Breast epithelium (tissue), 4 donors: ENCODE data around the gene BMS1. TPM values are rescaled to one million over a fixed set of nuclear protein-coding genes. Genes with fewer than 3 reads are reported as not detected.

Source experiments
- DNase-seq, 2 donors: peaks; one replicate each; pipeline ENCODE4 v3.0.0-alpha.2; 2019; ENCODE audit warnings: low spot score in 2 of 2
- H3K27ac ChIP-seq, 2 donors: fragments of 200-600 bp; sonication (generic) in 1 of 2; one replicate each; pipeline ENCODE4 v1.5.1; 2016 to 2019; ENCODE audit warnings: mild to moderate bottlenecking in 1 of 2
- H3K27me3 ChIP-seq, 2 donors: fragments of 200-600 bp; sonication (generic) in 1 of 2; one replicate each; pipeline versions ENCODE4 v1.5.1 to v1.6.0; 2017 to 2019; ENCODE audit warnings: control low read depth in 1 of 2, mild to moderate bottlenecking in 1 of 2
- H3K36me3 ChIP-seq: fragments of 200-600 bp; one replicate; pipeline ENCODE4 v1.5.1; 2019
- H3K4me1 ChIP-seq, 2 donors: fragments of 200-600 bp; sonication (generic); one replicate each; pipeline ENCODE4 v1.5.1; 2016 to 2019; ENCODE audit warnings: control low read depth in 1 of 2
- H3K4me3 ChIP-seq, 3 donors: fragments of 200-600 bp; sonication (generic); 1 replicate in 2 of 3; 2 replicates in 1 of 3; pipeline ENCODE4 v1.5.1; 2016 to 2019; ENCODE audit warnings: mild to moderate bottlenecking in 3 of 3, moderate library complexity in 2 of 3
- H3K9me3 ChIP-seq, 2 donors: fragments of 200-600 bp; sonication (generic) in 1 of 2; one replicate each; pipeline ENCODE4 v1.5.1; 2016 to 2019; ENCODE audit warnings: control low read depth in 1 of 2
- CTCF ChIP-seq, 3 donors: fragments of 450-650 bp; IDR thresholded peaks; one replicate each; pipeline ENCODE4 v1.5.1; 2016 to 2017; ENCODE audit warnings: antibody characterized with exemption in 3 of 3, mild to moderate bottlenecking in 3 of 3, moderate library complexity in 3 of 3
- POLR2A ChIP-seq: fragments of 450-650 bp; IDR thresholded peaks from one replicate; pipeline ENCODE4 v1.6.1; 2016; ENCODE audit warnings: antibody characterized with exemption, mild to moderate bottlenecking, moderate library complexity
- POLR2AphosphoS5 ChIP-seq, 3 donors: sonication (generic); formaldehyde crosslinking; IDR thresholded peaks; one replicate each; pipeline ENCODE4 v1.6.1; 2017; ENCODE audit warnings: antibody characterized with exemption in 3 of 3
- intact Hi-C: fragments of 100-400 bp; cut with DNase I; formaldehyde crosslinking; loops from one replicate; pipeline ENCODE4 v1.15.1; 2023; ENCODE audit warnings: low total_unique reads
- total RNA-seq, 3 donors: library from RNA; depleted of rRNA; stranded (reverse); fragments of >200 nt; gene quantifications; one replicate each; pipeline ENCODE4 v1.1.0, GENCODE V29; 2016

Gene BMS1
- total RNA-seq, 3 donors from 2014 or later = 12.6 to 18.4 (median 17.3) TPM

- no peaks in the 10 kb centered on the region for H3K27me3 ChIP-seq
- intact Hi-C loops = no loop called here
- H3K9me3 ChIP-seq = no peaks in the 10 kb centered on the region
- H3K36me3 ChIP-seq = no peaks in the 10 kb centered on the region
- DNase-seq = no peak
- H3K4me1 ChIP-seq = peaks cover 0 to 6% of the 10 kb centered on the region in 2 donors
- H3K27ac ChIP-seq = no peak overlapping the region
- TF ChIP-seq POLR2AphosphoS5 (IDR thresholded peaks at IDR 0.05) (no peak), CTCF (IDR thresholded peaks at IDR 0.05) (no peak), POLR2A (no peak)
- no peak overlapping the region for H3K4me3 ChIP-seq
Measured at GRCh38 chr10:42785759-42786158, 3.2 kb downstream of the BMS1 start.

- Histone ChIP-seq H3K4me1 (no peaks in the 10 kb centered on the region), H3K27ac (no peak overlapping the region), H3K9me3 (no peaks in the 10 kb centered on the region), H3K4me3 (no peak overlapping the region), H3K27me3 (no peaks in the 10 kb centered on the region), H3K36me3 (no peaks in the 10 kb centered on the region)
- intact Hi-C loops = no loop called here
- TF ChIP-seq POLR2AphosphoS5 (IDR thresholded peaks at IDR 0.05) (no peak), POLR2A (no peak), CTCF (IDR thresholded peaks at IDR 0.05) (no peak)
- no peak for DNase-seq
Measured at GRCh38 chr10:42790835-42791234, 8.2 kb downstream of the BMS1 start.

GRCh38 chr10:42795701-42796100 lies 13.1 kb downstream of the BMS1 start:
- Histone ChIP-seq H3K27me3 (no peaks in the 10 kb centered on the region), H3K4me3 (no peak overlapping the region), H3K36me3 (peaks cover 30% of the 10 kb centered on the region), H3K27ac (no peak overlapping the region), H3K4me1 (no peaks in the 10 kb centered on the region), H3K9me3 (no peaks in the 10 kb centered on the region)
- no peak for DNase-seq
- no peak for TF ChIP-seq CTCF (IDR thresholded peaks at IDR 0.05)
- TF ChIP-seq POLR2AphosphoS5 (IDR thresholded peaks at IDR 0.05) = no peak
- TF ChIP-seq POLR2A = no peak
- intact Hi-C loops = no loop called here

- Histone ChIP-seq H3K9me3 (no peaks in the 10 kb centered on the region), H3K4me1 (no peaks in the 10 kb centered on the region), H3K4me3 (no peak overlapping the region), H3K27me3 (no peaks in the 10 kb centered on the region), H3K36me3 (peaks cover 30% of the 10 kb centered on the region), H3K27ac (no peak overlapping the region)
- TF ChIP-seq POLR2AphosphoS5 (IDR thresholded peaks at IDR 0.05) (no peak), POLR2A (no peak), CTCF (IDR thresholded peaks at IDR 0.05) (no peak)
- no peak for DNase-seq
- intact Hi-C loops = loop anchor here (10.0 kb wide), 1 partner anchor 216 kb away; no protein-coding TSS in a partner anchor
Measured at GRCh38 chr10:42801135-42801534, 18.5 kb downstream of the BMS1 start.

GRCh38 chr10:42802876-42803275 lies 20.3 kb downstream of the BMS1 start:
- Histone ChIP-seq H3K27me3 (no peaks in the 10 kb centered on the region), H3K36me3 (peaks cover 17% of the 10 kb centered on the region)

More at GRCh38 chr10:42802876-42803275, 20.3 kb downstream of the BMS1 start:
- intact Hi-C loops = loop anchor here (10.0 kb wide), 1 partner anchor 218 kb away; no protein-coding TSS in a partner anchor
- no peaks in the 10 kb centered on the region for H3K9me3 ChIP-seq
- no peak overlapping the region for H3K4me3 ChIP-seq
- no peak overlapping the region for H3K27ac ChIP-seq
- DNase-seq = no peak
- no peaks in the 10 kb centered on the region for H3K4me1 ChIP-seq
- no peak for TF ChIP-seq CTCF (IDR thresholded peaks at IDR 0.05)
- no peak for TF ChIP-seq POLR2AphosphoS5 (IDR thresholded peaks at IDR 0.05)
- no peak for TF ChIP-seq POLR2A
